Effector memory CD4-positive, alpha-beta T cell (primary cell): ENCODE measurements around the gene F2R.
"Not testable (repeated sequence)": the region's sequence is repeated elsewhere in the genome, so short reads cannot be mapped to it uniquely, and the experiment has no call there.

Experiments used
- DNase-seq, 3 donors: peaks; one replicate each; pipeline ENCODE4 v3.0.0-alpha.2; 2020
- H3K27ac ChIP-seq: 2 replicates; pipeline ENCODE4 v1.7.0; 2013; ENCODE audit warnings: mild to moderate bottlenecking, low read length, moderate library complexity; ENCODE audit not compliant: insufficient read depth, poor library complexity, severe bottlenecking
- H3K27me3 ChIP-seq: replicated peaks from 2 replicates; pipeline ENCODE4 v1.7.0; 2013; ENCODE audit warnings: mild to moderate bottlenecking, low read length; ENCODE audit not compliant: insufficient read depth, control insufficient read depth, poor library complexity, severe bottlenecking
- H3K36me3 ChIP-seq: 2 replicates; pipeline ENCODE4 v1.7.0; 2013; ENCODE audit warnings: mild to moderate bottlenecking, low read length, moderate library complexity; ENCODE audit not compliant: control insufficient read depth, insufficient read depth
- H3K4me1 ChIP-seq: 2 replicates; pipeline ENCODE4 v1.7.0; 2013; ENCODE audit warnings: low read length, mild to moderate bottlenecking; ENCODE audit not compliant: control insufficient read depth, insufficient read depth, poor library complexity, severe bottlenecking
- H3K4me3 ChIP-seq: 2 replicates; pipeline ENCODE4 v1.7.0; 2013; ENCODE audit warnings: low read length, low read depth, mild to moderate bottlenecking; ENCODE audit not compliant: insufficient read depth, poor library complexity, severe bottlenecking
- H3K9me3 ChIP-seq: 2 replicates; pipeline ENCODE4 v1.7.0; 2013; ENCODE audit warnings: mild to moderate bottlenecking, low read length, moderate library complexity; ENCODE audit not compliant: control insufficient read depth

F2R gene

DNA sequence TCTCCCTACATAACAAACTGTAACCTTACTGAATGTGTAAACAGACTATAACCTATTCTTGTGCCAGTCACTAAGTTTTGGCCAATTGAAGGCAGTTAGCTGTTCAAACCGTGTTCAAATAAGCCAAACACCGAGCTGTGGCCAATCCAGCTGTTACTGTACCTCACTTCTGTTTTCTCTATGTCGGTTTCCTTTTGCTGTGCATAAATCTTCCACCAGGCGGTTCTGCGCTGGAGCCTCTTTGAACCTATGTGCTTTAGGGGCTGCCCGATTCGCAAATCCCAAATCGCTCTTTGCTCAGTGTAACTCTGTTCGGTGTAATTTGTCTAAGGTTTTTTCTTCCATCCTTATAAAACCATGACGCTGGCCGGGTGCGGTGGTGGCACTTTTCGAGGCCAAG is 31.8 kb downstream of the F2R start:
- H3K4me3 ChIP-seq, result no peak overlapping the region
- H3K27ac ChIP-seq, result no peak overlapping the region

GRCh38 chr5:76751291-76751690 is 35.4 kb downstream of the F2R start:
- H3K27ac ChIP-seq, result no peak overlapping the region
- no peak overlapping the region for H3K4me3 ChIP-seq
- DNase-seq, result no peak
- no peaks in the 10 kb centered on the region for H3K9me3 ChIP-seq
- no peaks in the 10 kb centered on the region for H3K36me3 ChIP-seq
- H3K4me1 ChIP-seq, result no peaks in the 10 kb centered on the region
- H3K27me3 ChIP-seq, result no peaks in the 10 kb centered on the region

More for the DNA sequence above, 31.8 kb downstream of the F2R start:
- DNase-seq, result no peak
- H3K36me3 ChIP-seq, result no peaks in the 10 kb centered on the region
- no peaks in the 10 kb centered on the region for H3K4me1 ChIP-seq
- H3K9me3 ChIP-seq, result no peaks in the 10 kb centered on the region
- no peaks in the 10 kb centered on the region for H3K27me3 ChIP-seq

- no peak overlapping the region for H3K27ac ChIP-seq
- H3K9me3 ChIP-seq, result no peaks in the 10 kb centered on the region
- H3K4me3 ChIP-seq, result no peak overlapping the region
- DNase-seq, result no peak
- H3K36me3 ChIP-seq, result no peaks in the 10 kb centered on the region
- H3K27me3 ChIP-seq, result no peaks in the 10 kb centered on the region
- H3K4me1 ChIP-seq, result no peaks in the 10 kb centered on the region
These were observed 38.7 kb downstream of the F2R start for GRCh38 chr5:76754668-76755078.

GRCh38 chr5:76755779-76756637 is 40.1 kb downstream of the F2R start:
- Histone ChIP-seq H3K27ac (no peak overlapping the region), H3K4me3 (no peak overlapping the region), H3K36me3 (no peaks in the 10 kb centered on the region), H3K27me3 (no peaks in the 10 kb centered on the region), H3K4me1 (no peaks in the 10 kb centered on the region), H3K9me3 (no peaks in the 10 kb centered on the region)
- DNase-seq, result no peak

DNA sequence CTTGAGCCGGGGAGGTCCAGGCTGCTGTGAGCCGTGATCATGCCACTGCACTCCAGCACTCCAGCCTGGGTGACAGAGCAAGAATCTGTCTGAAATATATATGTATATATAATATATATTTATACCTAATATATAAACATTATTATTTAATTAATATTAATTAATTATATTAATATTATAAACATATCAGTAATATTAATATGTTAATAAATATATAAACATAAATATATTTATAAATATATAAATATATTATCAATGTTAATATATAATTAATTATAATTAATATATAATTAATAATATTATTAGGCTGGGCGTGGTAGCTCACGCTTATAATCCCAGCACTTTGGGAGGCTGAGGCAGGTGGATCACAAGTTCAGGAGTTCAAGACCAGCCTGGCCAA is 41.1 kb downstream of the F2R start:
- Histone ChIP-seq H3K9me3 (no peaks in the 10 kb centered on the region), H3K27ac (no peak overlapping the region), H3K4me1 (no peaks in the 10 kb centered on the region), H3K36me3 (no peaks in the 10 kb centered on the region), H3K27me3 (no peaks in the 10 kb centered on the region), H3K4me3 (no peak overlapping the region)
- DNase-seq, result no peak

GRCh38 chr5:76761118-76761517 is 45.2 kb downstream of the F2R start:
- not testable (repeated sequence) for H3K27ac ChIP-seq, H3K27me3 ChIP-seq, H3K36me3 ChIP-seq, H3K9me3 ChIP-seq, H3K4me1 ChIP-seq, H3K4me3 ChIP-seq, DNase-seq

- DNase-seq, result no peak
- no peaks in the 10 kb centered on the region for H3K4me1 ChIP-seq
- no peak overlapping the region for H3K4me3 ChIP-seq
- H3K36me3 ChIP-seq, result no peaks in the 10 kb centered on the region
- no peaks in the 10 kb centered on the region for H3K9me3 ChIP-seq
- no peaks in the 10 kb centered on the region for H3K27me3 ChIP-seq
- H3K27ac ChIP-seq, result no peak overlapping the region
These were observed 46.6 kb downstream of the F2R start for GRCh38 chr5:76762484-76762883.

DNA sequence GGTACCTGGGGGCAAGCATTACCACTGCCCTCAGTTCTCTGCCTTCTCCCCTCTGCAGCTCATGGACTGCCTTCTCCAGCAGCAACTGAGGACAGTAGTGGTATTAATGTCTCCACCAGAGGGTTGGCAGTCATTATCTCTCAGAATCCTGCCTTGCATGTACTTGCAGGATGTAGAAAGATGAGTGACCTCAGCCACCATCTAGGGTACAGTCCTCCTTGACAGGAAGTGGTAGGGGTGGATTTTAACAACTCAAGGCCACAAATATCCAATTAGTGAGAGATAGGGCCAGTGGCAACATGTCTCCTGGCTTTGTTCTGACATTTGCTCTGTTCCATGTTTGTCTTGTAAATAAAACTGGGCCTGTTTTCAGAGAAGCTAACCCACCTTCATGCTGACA is 47.2 kb downstream of the F2R start:
- H3K27me3 ChIP-seq, result no peaks in the 10 kb centered on the region
- H3K27ac ChIP-seq, result no peak overlapping the region
- no peak for DNase-seq
- no peaks in the 10 kb centered on the region for H3K9me3 ChIP-seq
- no peaks in the 10 kb centered on the region for H3K36me3 ChIP-seq
- no peak overlapping the region for H3K4me3 ChIP-seq
- H3K4me1 ChIP-seq, result no peaks in the 10 kb centered on the region

- no peak overlapping the region for H3K27ac ChIP-seq
These were observed 48.4 kb downstream of the F2R start for GRCh38 chr5:76764374-76764773.

GRCh38 chr5:76765249-76765648 is 49.3 kb downstream of the F2R start:
- Histone ChIP-seq H3K9me3 (no peaks in the 10 kb centered on the region), H3K36me3 (no peaks in the 10 kb centered on the region), H3K4me1 (no peaks in the 10 kb centered on the region), H3K4me3 (no peak overlapping the region), H3K27me3 (no peaks in the 10 kb centered on the region), H3K27ac (no peak overlapping the region)
- no peak for DNase-seq

More at GRCh38 chr5:76764374-76764773, 48.4 kb downstream of the F2R start:
- H3K4me3 ChIP-seq, result no peak overlapping the region
- no peak for DNase-seq
- H3K27me3 ChIP-seq, result no peaks in the 10 kb centered on the region
- H3K36me3 ChIP-seq, result no peaks in the 10 kb centered on the region
- H3K4me1 ChIP-seq, result no peaks in the 10 kb centered on the region
- H3K9me3 ChIP-seq, result no peaks in the 10 kb centered on the region
